CD4-positive, alpha-beta T cell treated with Interleukin-2 at 100 ng/mL for 4 hours (primary cell): Measurements from ENCODE around the gene TMEM181.
"Not testable (repeated sequence)": the region's sequence is repeated elsewhere in the genome, so short reads cannot be mapped to it uniquely, and the experiment has no call there.

Experiments
- DNase-seq: peaks from one replicate; pipeline ENCODE4 v3.0.0-alpha.2; 2020; ENCODE audit warnings: low spot score

The TMEM181 gene

DNA sequence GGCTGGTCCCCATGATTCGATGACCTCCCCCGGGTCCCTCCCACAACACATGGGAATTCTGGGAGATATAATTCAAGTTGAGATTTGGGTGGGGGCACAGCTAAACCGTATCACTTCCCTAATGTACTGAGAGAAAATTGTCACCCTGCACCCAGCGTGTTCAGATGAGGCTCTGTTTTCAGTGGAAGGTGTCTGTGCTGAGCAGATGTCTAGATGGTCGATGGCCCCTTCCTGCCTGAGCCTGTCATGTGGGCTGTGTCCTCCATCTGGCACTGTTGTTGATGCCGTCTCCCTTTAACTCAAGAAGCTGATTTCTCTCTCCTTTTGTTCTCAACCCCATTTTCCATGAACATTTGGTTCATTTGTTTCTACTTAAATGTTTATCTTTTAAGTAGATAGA lies 37.0 kb downstream of the TMEM181 start:
- DNase-seq = no peak

DNA sequence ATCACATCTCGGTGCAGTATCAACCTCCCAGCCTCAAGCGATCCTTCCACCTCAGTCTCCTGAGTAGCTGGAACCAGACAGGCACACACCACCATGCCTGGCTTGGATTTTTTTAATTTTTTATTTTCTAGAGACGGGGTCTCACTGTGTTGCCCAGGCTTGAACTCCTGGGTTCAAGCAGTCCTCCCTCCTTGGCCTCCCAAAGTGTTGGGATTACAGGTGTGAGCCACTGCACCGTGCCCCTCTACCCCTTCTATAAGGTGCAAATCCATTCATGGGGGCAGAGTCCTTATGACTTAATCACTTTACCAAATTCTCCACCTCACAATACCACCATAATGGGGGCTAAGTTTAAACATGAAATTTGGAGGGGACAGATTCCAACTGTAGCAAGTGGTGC lies 37.7 kb downstream of the TMEM181 start:
- no peak for DNase-seq

- no peak for DNase-seq
These were observed 39.7 kb downstream of the TMEM181 start for GRCh38 chr6:158599635-158600034.

GRCh38 chr6:158603261-158604047 lies 43.6 kb downstream of the TMEM181 start:
- DNase-seq = no peak

GRCh38 chr6:158604048-158604406 lies 44.1 kb downstream of the TMEM181 start:
- no peak for DNase-seq

- DNase-seq = peak; percentile 62
These were observed 45.5 kb downstream of the TMEM181 start for GRCh38 chr6:158605266-158605878.

GRCh38 chr6:158606011-158606410 lies 46.1 kb downstream of the TMEM181 start:
- not testable (repeated sequence) for DNase-seq

DNA sequence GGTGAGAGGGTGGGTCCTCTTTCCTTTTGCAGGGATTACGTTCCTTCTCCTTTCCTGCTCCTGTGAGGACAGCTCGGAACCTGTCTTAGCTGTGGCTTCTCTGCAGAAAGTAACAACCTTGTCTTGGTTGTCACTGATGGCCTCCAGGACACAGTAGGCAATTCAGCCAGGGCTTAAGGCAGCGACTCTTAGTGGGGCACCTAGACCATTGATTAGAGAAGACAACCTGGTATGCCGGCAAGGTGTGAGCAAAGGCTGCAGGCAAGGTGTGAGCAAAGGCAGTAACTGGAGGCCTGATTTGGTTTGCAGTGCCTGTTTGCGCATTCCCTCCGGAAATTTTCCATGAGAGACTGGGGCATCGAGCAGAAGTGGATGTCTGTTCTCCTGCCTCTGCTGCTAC lies 47.0 kb downstream of the TMEM181 start:
- DNase-seq = no peak

- no peak for DNase-seq
These were observed 47.7 kb downstream of the TMEM181 start for GRCh38 chr6:158607411-158608170.

DNA sequence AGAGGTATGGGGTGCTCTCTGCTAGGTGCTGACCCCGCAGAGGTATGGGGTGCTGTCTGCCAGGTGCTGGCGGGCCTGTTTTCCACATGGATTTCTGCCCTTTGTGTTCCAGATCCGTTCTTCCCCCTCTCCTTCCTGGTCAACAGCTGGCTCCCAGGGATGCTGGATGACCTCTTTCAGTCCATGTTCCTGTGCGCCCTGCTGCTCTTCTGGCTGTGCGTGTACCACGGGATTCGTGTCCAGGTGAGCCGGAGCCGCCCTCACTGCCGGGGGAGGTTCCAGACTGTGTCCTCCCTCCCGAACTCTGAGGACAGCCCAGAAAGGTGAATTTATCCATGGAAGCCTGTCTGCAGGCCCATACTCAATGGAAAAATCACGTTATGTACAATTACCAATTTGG lies 48.3 kb downstream of the TMEM181 start:
- no peak for DNase-seq

- no peak for DNase-seq
These were observed 49.7 kb downstream of the TMEM181 start for GRCh38 chr6:158609455-158610155.

- no peak for DNase-seq
These were observed 50.6 kb downstream of the TMEM181 start for GRCh38 chr6:158610319-158610968.

DNA sequence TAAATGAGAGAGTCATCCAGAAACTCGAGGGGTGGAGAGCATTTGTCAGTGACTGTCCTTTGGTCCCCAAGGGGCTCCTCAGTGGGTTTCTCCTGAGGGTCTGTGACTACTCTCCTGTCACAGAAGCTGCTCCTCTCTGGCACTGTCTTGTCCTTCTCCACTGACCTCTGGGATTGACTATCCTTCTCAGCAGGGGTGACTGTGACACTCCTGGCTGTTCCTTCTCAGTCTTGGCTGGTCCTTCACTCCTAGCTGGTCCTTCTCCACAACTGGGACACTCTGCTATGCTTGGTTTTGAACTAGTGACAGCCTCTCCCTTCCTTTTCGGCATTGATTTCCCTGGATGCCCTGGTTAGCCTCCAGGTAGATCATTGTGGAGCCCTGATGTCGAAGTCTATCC lies 51.1 kb downstream of the TMEM181 start:
- DNase-seq = no peak

DNA sequence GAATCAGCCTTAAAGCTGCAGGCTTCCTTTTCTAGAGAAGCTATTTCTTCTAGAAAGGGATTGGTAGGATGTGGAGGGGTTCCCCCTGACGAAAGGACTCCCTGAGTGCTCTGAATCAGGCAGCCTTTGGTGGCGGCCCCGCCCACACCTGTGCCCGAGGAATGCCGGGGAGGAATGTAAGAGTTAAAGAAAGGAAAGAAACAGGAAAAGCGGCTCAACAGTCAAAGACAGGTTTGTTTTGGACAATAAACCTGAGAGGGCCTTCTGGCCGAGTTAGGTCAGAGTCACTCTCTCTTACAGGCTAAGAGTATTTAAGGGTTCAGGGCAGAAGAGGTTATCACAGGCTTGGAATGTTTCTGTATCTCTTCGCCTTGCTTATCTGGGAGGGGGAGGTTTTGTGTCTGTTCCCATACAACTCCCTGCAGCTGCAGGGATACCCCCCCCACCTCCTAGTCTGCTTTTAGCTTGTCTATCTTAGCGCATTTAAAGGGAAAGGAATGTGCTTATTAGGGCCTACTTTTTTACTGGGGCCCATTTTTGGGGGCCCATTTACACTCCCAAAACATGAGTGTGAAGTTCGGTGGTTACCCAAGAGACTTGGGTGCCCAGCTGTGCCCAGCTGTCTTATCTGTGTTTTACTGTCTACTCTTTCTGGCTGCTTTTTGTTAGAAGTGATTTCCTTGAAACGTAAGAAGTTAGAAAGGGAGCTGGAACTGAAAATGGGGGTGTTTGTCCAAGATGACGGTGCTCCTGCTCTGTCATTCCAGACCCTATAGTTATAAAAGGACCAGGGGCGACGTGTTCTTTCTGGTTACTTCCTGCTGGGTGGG lies 51.9 kb downstream of the TMEM181 start:
- no peak for DNase-seq

DNA sequence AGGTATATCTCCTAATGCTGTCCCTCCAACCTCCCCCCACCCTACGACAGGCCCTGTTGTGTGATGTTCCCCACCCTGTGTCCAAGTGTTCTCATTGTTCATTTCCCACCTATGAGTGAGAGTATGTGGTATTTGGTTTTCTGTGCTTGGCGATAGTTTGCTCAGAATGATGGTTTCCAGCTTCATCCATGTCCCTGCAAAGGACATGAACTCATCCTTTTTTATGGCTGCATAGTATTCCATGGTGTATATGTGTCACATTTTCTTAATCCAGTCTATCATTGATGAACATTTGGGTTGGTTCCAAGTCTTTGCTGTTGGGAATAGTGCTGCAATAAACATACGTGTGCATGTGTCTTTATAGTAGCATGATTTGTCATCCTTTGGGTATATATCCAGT lies 54.7 kb downstream of the TMEM181 start:
- not testable (repeated sequence) for DNase-seq

DNA sequence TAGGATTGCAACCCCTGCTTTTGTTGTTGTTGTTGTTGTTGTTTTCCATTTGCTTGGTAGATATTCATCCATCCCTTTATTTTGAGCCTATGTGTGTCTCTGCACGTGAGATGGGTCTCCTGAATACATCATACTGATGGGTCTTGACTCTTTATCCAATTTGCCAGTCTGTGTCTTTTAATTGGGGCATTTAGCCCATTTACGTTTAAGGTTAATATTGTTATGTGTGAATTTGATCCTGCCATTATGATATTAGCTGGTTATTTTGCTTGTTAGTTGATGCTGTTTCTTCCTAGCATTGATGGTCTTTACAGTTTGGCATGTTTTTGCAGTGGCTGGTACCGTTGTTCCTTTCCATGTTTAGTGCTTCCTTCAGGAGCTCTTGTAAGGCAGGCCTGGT lies 58.4 kb downstream of the TMEM181 start:
- DNase-seq = not testable (repeated sequence)

GRCh38 chr6:158619922-158620801 lies 60.3 kb downstream of the TMEM181 start:
- DNase-seq = no peak

DNA sequence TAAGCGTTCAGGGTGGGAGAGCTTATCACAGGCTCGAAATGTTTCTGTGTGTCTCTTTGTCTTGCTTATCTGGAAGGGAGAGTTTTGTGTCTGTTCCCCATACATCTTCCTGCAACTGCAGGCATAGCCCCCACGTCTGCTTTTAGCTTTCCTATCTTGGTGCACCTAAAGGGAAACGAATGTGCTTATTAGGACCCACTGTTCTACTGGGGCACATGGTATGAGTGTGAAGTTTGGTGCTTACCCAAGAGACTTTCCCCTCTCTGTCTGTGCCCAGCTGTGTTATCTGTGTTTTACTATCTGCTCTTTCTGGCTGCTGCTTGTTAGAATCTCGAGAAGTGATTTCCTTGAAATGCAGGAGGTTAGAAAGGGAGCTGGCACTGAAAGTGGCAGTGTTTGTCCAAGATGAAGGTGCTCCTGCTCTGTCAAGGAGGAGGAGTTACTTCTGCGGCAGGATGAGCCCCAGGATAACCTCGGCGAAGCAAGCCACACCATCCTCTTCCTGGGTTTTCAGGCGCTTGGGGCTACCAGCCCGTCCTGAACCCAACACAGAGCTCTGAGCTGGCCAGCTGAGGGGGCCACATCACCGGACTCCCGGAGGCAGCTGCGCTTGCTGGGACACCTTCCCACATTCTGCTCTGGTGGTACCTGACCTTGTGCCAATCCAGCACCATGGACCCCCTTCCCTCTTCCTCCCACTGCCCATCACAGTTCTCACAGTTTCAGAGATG lies 61.2 kb downstream of the TMEM181 start:
- no peak for DNase-seq
